ENCODE measurements around the gene OR4C3.
"Not testable (repeated sequence)": the region's sequence is repeated elsewhere in the genome, so short reads cannot be mapped to it uniquely, and the experiment has no call there.

Gene OR4C3

DNA sequence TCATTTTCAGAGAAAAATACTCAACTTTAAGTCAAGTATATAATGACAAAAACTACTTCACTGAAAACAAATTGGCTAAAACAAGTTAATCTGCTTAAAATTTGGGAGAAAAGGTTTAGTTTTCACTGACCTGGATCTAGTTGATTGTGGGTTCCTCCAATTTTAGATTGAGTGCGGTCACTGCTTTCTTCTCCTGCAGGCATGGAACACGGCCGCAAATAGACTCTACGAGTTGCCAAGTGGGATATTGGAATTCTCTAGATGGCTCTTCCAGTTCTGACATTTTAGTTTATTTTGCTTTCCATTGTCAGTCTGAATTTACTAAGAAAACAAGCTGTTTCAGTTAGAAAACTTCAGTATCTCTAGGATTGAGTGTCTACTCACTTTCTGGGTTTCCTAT, 29.3 kb downstream of the OR4C3 start:
- Histone ChIP-seq H3K27ac (no peak overlapping the region), H3K4me3 (ENCODE audit: low read depth, low read length) (no peak overlapping the region), H3K27me3 (replicated peaks) (no peaks in the 10 kb centered on the region), H3K36me3 (replicated peaks) (no peaks in the 10 kb centered on the region)
- DNase-seq = no peak
- in situ Hi-C loops (cut with HindIII; ENCODE audit: low pct_ligation_motif_present, low sequenced_read_pairs) = no loop called here
- TF ChIP-seq, protein P1, sequence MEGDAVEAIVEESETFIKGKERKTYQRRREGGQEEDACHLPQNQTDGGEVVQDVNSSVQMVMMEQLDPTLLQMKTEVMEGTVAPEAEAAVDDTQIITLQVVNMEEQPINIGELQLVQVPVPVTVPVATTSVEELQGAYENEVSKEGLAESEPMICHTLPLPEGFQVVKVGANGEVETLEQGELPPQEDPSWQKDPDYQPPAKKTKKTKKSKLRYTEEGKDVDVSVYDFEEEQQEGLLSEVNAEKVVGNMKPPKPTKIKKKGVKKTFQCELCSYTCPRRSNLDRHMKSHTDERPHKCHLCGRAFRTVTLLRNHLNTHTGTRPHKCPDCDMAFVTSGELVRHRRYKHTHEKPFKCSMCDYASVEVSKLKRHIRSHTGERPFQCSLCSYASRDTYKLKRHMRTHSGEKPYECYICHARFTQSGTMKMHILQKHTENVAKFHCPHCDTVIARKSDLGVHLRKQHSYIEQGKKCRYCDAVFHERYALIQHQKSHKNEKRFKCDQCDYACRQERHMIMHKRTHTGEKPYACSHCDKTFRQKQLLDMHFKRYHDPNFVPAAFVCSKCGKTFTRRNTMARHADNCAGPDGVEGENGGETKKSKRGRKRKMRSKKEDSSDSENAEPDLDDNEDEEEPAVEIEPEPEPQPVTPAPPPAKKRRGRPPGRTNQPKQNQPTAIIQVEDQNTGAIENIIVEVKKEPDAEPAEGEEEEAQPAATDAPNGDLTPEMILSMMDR (IDR thresholded peaks at IDR 0.05; ENCODE audit: low read depth, low read length, missing control alignments) = no peak

DNA sequence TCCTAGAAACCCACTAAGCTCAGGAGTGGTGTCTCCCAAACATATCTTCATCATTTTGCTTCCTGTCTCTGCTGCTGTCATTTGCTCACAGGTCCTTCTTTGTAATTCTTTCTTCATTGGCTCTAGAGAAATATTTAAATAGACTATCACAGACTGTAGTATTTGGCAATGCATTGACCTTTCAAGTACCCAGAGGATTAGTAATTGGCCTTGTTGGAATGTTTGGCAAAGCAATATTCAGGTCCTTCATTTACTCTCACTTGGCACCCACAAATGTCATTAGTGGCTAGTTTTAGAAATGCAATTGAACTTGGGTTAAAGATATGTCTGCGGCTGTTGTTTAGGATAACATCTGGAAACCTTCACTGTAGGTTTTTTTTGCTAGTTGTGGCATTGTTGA, 30.0 kb downstream of the OR4C3 start:
- no peak overlapping the region for H3K4me3 ChIP-seq (ENCODE audit: low read depth, low read length)
- TF ChIP-seq, protein P1 (IDR thresholded peaks at IDR 0.05; ENCODE audit: low read depth, low read length, missing control alignments) = no peak
- H3K27me3 ChIP-seq (replicated peaks) = no peaks in the 10 kb centered on the region
- no peaks in the 10 kb centered on the region for H3K36me3 ChIP-seq (replicated peaks)
- no peak overlapping the region for H3K27ac ChIP-seq
- in situ Hi-C loops (cut with HindIII; ENCODE audit: low pct_ligation_motif_present, low sequenced_read_pairs) = no loop called here
- DNase-seq = no peak

DNA sequence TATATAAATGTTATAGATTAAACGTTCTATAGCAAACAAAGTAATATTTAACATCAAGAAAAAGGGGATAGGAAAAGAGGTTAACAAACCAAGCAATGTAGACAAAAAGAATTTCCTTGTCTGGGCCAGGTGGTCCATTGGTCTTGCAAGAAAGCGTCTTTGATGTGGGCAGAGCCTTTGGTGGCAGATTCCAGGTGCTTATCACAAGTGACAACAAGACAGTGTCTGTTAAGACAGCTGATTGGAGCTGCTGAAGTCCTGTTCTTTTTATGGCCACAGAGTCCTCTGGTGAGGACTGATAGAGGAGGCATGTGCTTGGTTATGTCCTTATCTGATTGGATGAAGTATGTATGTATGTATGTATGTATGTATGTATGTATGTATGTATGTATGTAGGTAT, 36.6 kb downstream of the OR4C3 start:
- H3K27me3 ChIP-seq (replicated peaks); H3K27ac ChIP-seq; DNase-seq; H3K36me3 ChIP-seq (replicated peaks); H3K4me3 ChIP-seq (ENCODE audit: low read depth, low read length); in situ Hi-C loops (cut with HindIII; ENCODE audit: low pct_ligation_motif_present, low sequenced_read_pairs): not testable (repeated sequence)

DNA sequence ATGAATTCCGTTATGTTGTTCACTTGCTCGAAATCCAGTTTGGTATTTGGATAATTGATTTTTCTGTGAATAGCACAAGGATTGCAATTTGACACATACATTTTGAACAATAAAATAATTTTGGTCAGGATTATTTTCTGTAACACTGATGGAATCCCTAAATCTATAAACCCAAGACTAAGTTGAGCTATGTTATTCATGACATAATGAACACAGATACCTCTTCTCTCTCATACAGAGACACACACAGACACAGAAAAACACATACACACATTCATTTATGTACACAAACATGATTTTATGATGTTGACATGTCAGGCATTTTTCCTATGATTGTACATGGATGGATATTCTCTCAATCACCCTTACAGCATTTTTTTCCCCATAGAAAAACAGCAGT, 41.6 kb downstream of the OR4C3 start, which contains the start of gene OR4C5:
TSS of gene OR4C5 (minus strand) at position 101 of the 400 bp plus-strand sequence. CDS start at position 101, 0 bp downstream.
- Histone ChIP-seq H3K27ac (no peak within 1 kb of the TSS), H3K27me3 (replicated peaks) (no peaks in the 10 kb centered on the region), H3K4me3 (ENCODE audit: low read depth, low read length) (no peak within 1 kb of the TSS), H3K36me3 (replicated peaks) (no peaks in the 10 kb centered on the region)
- DNase-seq = no peak
- TF ChIP-seq, protein P1 (IDR thresholded peaks at IDR 0.05; ENCODE audit: low read depth, low read length, missing control alignments) = no peak
- in situ Hi-C loops (cut with HindIII; ENCODE audit: low pct_ligation_motif_present, low sequenced_read_pairs) = no loop called here

All from brain microvascular endothelial cell (primary cell).